HFF-Myc (cell line): ENCODE measurements around the gene CTNNA1.
"Not testable (repeated sequence)": the region's sequence is repeated elsewhere in the genome, so short reads cannot be mapped to it uniquely, and the experiment has no call there.

Experiments used
- DNase-seq: peaks from one replicate; pipeline ENCODE4 v3.0.0-alpha.2; 2011; ENCODE audit warnings: low read depth; ENCODE audit errors: extremely low read depth
- H3K4me3 ChIP-seq: replicated peaks from 2 replicates; pipeline ENCODE4 v1.5.1; 2011; ENCODE audit warnings: low read depth, mild to moderate bottlenecking, control low read depth, low read length
- TF ChIP-seq, protein P1 (sequence below): IDR thresholded peaks from 2 replicates; pipeline ENCODE4 v1.5.1; 2012; ENCODE audit warnings: mild to moderate bottlenecking, low read depth, low read length, control low read depth; ENCODE audit errors: missing control alignments

The CTNNA1 gene

DNA sequence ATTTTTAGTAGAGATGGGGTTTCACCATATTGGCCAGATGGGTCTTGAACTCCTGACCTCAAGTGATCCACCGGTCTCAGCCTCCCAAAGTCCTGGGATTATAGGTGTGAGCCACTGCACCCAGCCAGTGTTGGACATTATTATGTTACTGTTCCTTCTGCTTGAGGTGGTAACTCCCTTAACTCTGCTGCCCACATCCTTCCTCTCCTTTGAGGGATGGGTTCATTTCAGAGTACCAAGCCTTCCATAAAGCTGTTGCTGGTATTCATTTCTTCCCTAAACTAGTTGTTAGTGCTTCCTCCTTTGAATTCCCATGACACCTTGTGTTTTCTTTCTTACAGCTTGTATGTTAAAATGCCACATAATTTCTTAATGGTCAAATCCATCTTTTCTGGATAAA is 54.0 kb downstream of the CTNNA1 start:
- TF ChIP-seq, protein P1, sequence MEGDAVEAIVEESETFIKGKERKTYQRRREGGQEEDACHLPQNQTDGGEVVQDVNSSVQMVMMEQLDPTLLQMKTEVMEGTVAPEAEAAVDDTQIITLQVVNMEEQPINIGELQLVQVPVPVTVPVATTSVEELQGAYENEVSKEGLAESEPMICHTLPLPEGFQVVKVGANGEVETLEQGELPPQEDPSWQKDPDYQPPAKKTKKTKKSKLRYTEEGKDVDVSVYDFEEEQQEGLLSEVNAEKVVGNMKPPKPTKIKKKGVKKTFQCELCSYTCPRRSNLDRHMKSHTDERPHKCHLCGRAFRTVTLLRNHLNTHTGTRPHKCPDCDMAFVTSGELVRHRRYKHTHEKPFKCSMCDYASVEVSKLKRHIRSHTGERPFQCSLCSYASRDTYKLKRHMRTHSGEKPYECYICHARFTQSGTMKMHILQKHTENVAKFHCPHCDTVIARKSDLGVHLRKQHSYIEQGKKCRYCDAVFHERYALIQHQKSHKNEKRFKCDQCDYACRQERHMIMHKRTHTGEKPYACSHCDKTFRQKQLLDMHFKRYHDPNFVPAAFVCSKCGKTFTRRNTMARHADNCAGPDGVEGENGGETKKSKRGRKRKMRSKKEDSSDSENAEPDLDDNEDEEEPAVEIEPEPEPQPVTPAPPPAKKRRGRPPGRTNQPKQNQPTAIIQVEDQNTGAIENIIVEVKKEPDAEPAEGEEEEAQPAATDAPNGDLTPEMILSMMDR: no peak
- no peak overlapping the region for H3K4me3 ChIP-seq
- DNase-seq: no peak

DNA sequence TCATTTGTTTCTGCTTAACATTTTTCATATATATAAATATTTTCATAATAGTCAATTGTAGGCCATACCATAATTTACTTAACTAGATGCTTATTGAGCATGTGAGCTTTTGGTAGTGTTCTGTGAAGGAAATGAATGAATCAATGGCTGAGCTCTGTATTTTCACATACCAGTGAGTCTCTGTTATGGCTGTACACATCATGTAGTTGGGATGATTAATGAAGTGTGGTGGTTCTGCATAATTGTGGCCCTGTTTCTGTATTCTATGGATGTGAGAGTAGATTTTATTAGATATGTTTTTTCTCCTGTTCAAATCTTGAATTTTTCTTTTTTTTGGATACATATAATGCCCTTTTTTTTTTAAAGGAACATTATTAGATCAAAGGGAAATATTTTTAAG is 56.2 kb downstream of the CTNNA1 start:
- no peak for DNase-seq
- H3K4me3 ChIP-seq: no peak overlapping the region
- TF ChIP-seq, protein P1: no peak

DNA sequence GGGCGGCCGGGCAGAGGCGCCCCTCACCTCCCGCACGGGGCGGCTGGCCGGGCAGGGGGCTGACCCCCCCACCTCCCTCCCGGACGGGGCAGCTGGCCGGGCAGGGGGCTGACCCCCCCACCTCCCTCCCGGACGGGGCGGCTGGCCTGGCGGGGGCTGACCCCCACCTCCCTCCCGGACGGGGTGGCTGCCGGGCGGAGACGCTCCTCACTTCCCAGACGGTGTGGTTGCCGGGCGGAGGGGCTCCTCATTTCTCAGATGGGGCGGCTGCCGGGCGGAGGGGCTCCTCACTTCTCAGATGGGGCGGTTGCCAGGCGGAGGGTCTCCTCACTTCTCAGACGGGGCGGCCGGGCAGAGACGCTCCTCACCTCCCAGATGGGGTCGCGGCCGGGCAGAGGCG is 57.6 kb downstream of the CTNNA1 start:
- not testable (repeated sequence) for DNase-seq

DNA sequence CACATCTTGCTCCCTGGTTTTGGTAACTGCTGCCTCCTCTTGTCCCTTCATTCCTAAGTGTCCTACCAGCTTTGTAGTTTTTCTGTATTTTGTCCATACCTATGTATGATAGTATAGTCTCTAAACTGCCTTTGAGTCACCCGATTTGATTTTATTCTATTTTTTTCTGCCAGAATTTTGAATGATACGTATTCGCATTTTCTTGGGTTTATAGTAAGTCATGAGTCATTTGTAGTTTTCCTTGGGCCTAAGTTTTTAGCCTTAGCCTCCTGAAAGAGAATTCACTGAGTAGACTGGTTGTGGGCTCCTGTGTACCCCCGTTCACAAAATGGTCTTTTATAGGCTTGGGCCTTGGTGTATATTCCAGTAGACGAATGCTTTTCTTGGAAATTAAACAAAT is 62.3 kb downstream of the CTNNA1 start:
- DNase-seq: no peak
- no peak overlapping the region for H3K4me3 ChIP-seq
- TF ChIP-seq, protein P1: no peak

More for the DNA sequence above, 57.6 kb downstream of the CTNNA1 start:
- not testable (repeated sequence) for H3K4me3 ChIP-seq

DNA sequence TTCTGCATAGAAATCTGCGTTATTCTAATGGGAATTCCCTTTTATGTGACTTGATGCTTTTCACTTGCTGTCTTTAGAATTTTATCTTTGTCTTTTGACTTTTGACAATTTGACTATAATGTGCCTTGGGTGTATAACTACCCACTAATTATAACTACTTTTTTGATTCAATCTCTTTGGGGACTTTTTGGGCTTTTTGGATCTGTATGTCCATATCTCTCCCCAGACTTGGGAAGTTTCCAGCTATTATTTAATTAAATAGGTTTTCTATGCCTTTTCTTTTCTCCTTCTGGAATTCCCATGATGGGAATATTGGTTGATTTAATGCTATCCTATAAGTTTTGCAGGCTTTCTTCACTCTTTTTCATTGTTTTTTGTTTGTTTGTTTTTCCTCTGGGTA is 64.0 kb downstream of the CTNNA1 start:
- H3K4me3 ChIP-seq: no peak overlapping the region
- DNase-seq: no peak
- TF ChIP-seq, protein P1: no peak

DNA sequence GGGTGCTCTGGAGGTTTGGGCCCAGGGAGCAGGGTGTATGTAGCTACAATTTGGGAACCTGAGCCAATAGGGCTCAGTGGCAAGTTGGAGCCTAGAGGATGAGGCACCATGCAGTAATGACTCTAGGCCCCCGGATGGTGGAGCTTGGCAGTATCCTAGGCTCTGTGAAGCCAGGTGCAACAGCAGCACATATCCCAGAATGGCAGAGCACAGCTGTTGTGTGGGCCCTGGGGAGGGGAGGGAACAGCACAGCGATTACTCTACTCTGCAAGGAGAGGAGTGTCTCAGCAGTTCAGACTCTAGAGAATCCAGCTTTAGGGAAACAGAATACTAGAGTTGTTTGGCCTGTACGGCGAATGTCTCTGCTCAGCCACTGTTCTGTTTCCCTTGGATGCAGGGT is 65.9 kb downstream of the CTNNA1 start:
- H3K4me3 ChIP-seq: no peak overlapping the region
- no peak for DNase-seq
- TF ChIP-seq, protein P1: no peak

DNA sequence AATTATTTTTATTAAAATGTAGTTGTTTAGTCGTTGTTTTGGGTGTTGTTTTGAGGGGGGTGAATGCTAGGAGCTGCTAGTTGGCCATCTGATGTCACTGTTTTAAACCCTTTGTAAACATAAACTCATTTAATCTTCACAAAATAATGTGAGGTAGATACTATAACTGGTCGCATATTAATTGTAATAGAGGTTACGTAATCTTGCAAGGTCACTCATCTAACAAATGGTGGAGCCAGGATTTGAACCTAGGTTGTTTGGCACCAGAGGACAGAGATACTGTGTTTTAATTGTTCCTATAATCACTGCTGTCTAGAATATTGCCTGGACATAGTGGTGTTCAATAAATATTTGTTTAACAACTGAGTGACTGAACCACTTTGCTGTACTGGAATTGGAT is 67.5 kb downstream of the CTNNA1 start:
- TF ChIP-seq, protein P1: no peak
- no peak for DNase-seq
- H3K4me3 ChIP-seq: no peak overlapping the region
